Mucosa of gallbladder (tissue), 1 donor: ENCODE results near the gene LPP. TPM values are rescaled to one million over a fixed set of nuclear protein-coding genes. Genes with fewer than 3 reads are reported as not detected.
"Not testable (repeated sequence)": the region's sequence is repeated elsewhere in the genome, so short reads cannot be mapped to it uniquely, and the experiment has no call there.

ENCODE experiments used
- DNase-seq: peaks from one replicate; pipeline ENCODE4 v3.0.0-alpha.2; 2020; ENCODE audit warnings: low spot score
- total RNA-seq: library from RNA; stranded (reverse); gene quantifications from one replicate; pipeline ENCODE4 v1.2.1, GENCODE V29; 2021
- donor health status: DM: no; HTN: no; CAD: no.

The LPP gene
- total RNA-seq, 1 donor from 2014 or later = 478 TPM

DNA sequence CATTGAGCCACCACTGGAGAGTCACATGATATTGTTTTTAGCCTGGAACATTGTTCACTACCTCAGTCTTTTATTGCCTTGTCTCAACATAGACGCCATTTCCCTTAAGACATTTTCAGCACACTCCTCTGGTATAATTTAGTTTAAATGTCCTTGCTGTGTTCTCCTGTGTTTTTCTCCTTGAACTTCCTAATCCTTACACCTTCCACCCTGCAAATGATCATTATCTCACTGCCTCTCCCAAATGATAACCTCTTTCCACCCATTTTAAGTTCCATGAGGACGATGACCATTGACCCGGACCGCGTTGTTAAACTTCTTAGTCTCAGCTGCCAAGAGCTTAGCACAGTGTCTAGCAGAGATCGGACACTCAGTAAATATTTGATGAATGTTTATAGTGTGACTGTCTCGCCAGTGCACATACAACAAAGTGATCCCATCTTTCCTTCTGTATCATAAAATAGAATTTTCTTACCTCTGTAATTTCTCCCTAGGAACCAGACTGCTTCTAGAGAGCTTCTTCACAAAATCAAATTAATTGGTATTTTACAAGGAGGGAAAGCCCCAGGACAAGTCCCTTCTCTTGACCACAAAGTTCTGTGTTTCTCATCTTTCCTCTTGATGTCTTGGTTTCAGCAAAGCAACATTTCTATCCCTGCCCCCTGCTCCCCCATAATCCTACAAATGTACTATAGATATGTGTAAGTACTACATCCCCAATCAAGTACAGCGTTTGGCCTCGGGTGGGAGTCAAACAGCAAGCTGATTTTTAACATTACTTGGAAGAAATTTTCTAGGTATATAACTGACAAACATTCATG, 429.6 kb downstream of the LPP start:
- no peak for DNase-seq

DNA sequence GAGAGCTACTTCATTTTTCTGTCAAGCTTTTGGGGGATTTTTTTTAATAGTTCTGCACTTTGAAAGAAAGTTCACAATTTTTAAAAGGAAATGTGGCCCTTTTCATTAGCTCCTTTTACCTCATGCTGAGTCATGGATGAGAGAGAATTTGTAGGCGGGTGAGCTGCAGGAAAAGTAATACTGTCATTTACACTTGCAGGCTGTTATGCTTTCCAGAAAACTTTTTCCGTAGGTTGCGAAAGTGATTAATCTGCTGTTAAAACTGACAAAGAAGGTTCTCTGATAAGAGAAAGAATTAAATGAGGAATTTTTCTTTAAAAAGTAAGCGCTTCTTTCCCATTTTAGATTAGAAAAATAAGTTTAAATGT, 430.2 kb downstream of the LPP start:
- DNase-seq = no peak

DNA sequence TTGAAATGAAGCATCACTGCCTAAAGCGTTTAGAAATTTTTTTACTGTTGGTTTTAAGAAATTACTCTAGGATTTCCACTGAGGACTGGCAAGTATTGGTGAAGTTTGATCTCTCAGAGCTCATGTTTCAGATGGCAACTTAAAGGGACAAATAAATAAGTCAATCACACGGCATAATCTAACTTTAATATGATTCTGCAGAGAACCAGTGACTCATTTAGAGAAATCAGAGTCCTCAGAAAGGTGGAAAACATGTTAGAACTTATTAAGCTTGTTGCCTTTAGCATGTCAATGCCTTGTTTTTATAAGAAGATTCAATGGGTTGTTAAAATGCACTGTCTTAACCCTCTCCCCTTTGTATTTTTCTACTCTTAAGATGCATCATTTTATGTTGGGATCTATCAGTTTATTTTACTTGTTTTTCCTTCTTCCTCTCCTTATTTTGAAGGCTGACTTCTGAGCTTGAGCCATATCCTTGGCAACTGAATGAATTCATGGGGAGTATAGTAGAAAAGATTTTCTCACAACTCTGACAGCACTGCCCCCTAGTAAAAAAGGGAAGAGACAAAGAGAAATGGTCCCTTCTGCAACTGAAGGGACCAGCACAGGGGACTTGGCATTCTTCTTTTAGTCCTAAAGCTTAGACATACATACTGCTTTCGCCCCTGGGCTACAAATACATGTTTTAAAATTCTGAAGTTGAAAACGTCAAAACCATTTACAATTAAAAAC, 431.2 kb downstream of the LPP start:
- no peak for DNase-seq

DNA sequence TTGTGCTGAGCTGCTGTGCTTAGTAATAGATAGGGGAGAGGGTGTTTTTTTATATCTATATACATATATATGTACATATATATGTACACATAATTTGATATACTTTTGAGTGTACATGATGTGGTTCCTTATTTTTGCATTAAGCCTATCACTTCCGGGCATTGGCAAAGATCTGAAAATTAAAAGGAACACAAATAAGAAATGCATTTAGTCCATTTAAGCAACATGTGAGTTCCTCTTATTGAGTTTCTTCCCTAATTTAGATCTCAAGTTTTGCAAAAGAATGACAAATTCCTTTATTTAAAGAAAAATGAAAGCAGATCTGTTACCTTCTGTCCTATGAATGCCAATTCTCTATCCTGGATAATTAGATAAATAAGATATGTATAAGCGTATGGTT, 435.1 kb downstream of the LPP start:
- DNase-seq = no peak

DNA sequence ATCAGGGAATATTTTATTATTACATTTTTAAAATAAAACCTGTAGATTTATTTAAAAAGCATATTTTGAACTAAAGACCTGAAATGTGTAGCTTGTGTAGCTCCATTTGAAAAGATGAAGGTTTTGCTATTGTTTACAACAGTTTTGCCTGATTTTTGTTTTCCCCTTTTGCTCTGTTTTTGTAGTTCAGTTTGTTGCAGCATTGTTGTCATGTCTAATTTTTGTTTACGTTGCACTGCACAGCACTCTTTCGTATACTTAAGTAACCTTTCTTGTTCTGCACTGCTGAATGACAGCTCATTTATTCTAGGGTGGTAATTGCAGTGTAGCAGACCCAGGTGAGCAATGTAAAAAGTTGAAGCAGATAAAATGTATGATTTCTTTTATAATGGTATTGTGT, 435.8 kb downstream of the LPP start:
- no peak for DNase-seq

DNA sequence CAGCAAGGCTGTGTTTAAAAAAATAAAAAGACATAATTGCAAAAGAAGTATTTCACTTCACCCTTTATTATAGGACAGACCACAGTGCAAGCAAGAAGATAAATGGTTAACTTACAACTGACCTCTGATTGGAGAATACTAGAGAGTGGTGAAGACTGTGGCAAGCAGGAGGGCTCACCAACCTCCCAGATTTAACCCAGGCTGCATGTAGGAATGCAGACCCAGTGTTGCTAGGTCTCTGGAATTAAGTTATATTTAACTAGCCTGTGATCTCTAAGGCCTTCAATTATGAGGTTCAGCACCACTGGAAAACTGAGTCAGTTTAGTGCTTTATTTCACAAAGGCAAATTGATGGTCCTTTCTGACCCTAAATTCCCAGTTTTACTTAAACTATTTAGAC, 436.6 kb downstream of the LPP start:
- DNase-seq = no peak

DNA sequence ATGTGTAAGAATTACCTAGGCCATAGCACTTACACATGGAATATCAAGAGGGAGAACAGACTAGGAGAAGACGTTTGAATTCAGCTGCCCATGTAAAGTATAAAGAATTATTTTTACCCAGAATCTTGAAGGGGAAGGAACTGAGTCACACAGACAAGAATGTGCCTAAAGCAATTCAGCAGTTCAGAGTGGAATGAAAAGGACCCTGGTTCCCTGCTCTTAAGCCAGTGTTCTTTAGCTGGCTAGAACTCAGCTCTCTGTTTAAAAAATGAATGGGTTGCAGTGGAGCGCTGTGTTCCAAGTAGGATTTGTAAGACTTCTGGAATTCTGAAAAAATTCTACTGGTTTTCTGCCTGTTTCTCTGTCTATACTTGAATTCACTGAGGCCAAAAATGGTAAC, 440.2 kb downstream of the LPP start:
- no peak for DNase-seq

DNA sequence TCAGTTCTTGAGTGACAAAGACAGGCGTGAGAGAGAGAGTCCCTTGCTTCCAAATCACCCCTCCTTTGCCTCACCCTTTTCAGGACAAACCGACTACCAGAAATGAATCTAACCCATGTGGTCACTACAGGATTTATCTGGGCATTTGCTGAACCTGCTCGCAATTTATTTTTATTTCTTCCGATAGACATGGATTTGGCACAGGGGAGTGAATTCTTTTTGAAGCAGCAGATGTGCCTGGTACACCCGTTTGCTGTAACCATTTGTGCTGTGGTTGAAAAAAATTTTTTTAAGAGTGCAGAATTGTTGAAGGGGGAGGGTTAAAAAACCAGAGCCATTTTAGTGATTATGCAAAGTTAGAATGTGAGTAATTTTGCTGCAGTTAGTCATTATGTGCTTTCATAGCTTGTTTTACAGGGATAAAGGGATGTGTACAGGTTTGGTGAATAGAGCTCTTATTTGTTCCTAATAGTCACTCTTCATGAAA, 442.0 kb downstream of the LPP start:
- no peak for DNase-seq

DNA sequence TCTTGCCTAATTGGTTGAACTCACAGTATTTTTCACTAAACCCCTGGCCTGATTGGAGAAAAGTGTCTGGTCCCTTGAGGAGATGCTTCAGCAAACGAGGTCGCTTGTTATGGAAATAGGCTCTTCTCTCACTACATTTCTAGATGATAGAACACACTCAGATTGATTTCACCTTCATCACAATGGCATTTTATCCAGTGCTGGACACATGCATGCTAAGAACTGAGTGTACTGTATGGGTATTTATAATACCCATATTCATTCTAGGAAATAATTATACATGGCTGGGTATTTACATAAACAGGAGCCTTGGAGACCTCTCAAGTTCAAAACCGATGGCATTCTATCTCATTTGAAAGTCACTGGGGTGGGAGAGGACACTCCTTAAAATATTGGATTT, 444.9 kb downstream of the LPP start:
- DNase-seq = no peak

DNA sequence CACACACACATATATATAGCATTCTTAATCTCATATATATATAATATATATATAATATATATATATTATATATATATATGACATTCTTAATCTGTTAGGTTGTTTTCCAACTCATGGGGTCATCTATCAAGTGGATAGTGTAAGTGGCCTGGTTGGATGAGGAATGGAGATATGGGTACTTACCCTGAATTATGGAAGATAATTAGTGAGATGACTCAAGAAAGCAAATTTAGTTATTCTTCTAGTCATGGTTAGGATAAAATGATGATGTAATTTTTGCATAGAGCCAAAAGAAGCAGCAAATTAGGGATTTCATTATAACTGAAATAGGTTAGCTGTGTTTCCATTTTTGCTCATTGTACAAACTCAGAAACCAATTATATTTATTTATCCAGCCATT, 448.2 kb downstream of the LPP start:
- DNase-seq = no peak

DNA sequence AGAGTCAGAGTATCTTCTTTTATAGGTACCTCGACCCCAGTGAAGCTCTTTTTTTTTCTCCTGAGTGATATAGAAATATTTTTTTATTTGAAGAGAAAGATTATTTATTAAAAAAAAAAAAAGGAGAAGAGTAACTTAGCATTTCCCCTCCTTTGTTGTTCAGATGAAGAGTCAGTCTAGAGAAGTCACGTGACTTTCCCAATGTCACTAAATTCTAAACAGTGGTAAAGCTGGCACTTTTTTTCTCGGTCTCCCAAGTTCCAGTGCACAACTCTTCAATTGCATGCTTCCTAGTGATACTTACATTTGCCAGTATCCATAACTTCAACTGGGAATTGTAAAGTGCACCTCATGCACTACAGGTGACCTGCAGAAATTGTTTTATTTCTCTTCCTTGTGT, 448.7 kb downstream of the LPP start:
- no peak for DNase-seq

DNA sequence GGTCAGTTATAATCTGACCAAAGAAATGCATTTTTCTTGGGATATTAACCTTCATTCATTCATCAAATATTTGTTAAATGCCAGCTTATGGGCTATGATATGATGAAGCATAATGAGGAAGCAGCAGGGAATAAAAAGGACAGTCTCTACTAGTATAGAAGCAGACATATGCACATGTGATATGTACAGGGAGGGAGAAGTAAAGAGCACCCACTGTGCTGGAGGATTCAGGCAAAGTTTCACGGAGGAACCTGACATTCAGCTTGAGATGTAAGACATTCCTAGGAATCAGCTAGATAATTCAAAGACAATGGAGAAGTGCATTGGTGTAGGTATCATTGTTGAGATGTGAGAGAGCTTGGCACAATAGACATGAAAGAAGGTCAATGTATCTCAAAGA, 450.7 kb downstream of the LPP start:
- no peak for DNase-seq

DNA sequence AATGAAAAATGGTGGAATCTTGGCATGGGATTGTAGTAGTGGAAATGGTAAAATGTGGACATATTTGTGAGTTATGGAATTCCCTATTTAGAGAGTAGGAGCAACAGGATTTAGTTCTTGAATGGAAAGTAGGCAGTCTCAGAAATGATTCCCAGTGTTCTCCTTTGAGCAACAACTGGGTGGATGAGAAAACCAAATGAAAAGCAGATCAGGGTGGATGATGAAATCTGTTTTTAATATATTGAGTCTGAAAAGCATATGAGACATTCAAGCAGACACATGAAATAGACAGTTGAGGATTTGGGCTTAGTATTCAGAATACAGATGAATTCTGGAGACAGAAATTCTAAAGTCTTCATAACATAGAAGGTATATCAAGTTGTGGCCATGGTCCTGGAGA, 451.3 kb downstream of the LPP start:
- no peak for DNase-seq

DNA sequence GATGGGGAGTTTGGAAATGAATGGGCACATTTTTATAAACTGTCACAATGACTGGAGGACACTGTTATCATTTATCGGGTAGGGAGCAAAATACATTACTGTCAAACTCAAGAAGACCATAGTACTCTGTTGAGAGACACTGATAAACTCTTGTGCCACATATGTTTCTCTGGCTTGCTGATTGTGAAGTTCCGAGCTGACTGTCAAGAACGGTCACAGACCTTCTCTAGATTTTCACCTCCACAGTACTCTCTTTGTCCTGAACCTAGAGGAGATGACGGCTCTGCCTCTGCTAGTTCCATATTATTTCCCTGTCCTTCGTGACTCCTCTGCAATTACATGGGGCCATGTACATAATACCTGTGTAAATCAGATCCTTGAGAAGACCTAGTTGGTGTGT, 451.9 kb downstream of the LPP start:
- DNase-seq = no peak

DNA sequence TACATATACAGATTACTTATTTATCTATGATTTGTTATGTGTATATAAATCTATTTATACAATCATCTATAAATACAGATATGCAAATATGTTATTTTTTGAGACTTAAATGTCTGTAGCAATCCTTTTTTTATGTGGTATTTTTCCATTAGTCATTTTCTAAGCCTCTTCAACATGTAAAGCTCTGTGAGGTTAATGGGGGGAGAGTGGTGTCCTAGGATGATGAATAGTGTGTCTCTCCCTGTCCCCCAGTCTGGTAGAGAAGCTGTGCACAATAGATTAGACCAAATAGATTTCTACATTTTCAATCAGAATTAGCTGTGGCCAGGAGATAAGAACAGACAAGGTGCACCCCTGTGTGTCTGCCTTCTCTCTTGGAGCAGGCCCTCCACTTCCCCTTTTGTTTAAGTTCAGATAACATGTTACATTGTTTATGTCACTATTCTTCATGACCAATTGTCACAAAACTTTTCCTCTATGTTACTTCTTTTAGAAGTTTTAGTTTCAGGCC, 453.9 kb downstream of the LPP start:
- no peak for DNase-seq

DNA sequence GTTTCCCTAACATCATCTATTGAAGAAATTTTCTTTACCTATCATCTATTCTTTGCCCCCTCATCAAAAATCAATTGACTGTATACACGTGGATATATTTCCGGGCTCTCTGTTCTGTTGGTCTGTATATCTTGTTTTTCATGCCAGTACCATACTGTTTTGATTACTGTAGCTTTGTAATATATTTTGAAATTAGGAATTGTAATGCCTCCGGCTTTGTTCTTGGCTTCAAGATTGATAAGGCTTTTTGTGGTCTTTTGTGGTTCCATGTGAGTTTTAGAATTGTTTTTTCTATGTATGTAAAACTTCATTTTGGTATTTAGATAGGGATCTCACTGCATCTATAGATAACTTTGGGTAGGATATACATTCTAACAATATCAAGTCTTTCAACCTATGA, 454.4 kb downstream of the LPP start:
- no peak for DNase-seq

DNA sequence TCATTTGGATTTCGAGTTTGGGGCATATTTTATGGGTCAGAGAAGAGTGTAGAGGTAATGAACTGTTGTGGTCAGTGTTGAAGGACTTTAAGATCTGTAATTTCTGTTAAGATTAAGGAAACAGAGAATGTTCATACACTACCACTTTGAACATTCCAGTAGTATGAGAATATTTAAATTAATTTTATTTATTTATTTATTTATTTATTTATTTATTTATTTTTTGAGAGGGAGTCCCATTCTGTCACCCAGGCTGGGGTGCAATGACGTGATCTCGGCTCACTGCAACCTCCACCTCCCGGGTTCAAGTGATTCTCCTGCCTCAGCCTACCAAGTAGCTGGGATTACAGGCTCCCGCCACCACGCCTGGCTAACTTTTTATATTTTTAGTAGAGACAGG, 459.8 kb downstream of the LPP start:
- DNase-seq = not testable (repeated sequence)

DNA sequence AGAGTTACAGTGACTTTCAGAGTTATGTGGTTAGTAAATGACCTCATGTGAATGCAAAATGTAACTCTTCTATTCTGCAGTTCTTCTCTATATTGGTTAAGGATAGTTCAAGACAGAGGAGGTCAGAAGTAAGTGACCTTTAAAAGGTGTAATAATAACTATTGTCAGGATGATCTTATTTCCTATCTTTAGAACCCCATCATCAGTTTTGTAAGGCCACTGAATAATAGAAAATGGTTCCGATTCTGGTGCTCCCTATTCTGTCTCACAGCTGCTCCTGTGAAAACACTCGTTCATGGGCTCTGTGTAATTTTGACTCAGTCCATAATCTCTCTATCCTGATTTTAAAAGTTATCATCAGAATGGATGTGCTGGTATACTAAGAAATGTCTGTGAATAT, 463.3 kb downstream of the LPP start:
- DNase-seq = no peak

DNA sequence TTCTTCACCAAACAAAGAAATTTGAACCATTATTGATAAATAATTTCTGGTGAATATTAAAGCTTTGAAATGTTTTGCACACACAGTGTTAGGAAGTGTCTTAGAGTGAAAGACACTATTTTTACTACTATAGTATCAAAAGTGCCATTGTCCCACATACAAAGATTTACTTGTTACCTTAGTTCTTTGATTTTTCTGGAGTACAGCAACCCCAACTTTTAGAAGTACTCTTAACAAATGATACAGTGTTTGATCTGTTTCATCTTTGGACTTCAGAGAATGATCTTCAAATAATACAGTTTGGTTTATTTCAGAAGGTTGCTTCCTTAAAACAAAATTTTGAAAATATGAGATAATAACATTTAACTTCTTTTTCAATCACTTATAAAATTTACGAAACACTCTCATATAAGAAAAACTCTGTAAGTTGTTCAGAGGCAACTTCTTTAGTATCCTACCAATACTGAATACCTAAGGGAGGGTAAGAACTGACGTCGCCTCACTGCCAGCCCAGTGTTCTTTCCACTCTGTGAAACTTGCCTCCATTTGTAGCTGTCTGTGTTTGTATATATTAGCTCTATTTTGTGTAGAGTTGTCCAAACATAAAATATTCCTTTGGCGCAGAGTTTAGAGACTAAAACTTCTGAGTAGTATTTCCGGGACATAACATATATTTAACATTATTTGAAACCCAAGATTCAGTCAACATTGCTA, 464.2 kb downstream of the LPP start:
- no peak for DNase-seq

DNA sequence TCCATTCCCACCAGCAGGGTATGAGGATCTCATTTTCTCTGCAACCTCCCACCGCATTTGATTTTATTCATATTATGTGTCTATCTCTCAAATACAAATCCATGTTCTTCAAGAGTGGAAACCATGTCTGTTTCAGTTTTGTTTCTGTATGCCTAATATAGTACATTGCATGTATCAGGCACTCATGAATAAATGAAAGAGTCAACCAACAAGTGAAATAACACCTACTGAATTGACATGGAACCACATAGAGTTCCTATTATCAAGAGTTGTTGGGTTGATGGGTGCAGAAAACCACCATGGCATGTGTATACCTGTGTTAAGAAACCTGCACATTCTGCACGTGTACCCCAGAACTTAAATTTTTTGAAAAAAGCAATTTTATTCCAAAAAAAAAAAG, 466.8 kb downstream of the LPP start:
- DNase-seq = no peak

DNA sequence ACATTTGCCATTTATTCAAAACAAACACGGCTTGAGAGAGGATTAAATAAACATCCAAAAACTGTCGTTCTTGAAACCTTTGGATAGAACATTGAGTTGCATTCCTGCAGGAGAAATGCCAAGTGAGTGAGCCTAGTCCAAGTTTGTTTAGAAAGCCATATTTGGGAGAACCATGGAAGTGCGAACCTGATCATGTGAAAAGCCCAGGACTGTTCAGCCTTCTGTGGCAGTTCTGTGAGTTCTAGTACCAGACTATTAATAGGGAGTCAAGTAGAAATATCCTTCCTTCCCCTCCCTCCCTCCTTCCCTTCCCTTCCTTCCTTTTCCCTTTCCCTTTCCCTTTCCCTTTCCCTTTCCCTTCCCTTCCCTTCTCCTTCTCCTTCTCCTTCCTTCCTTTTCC, 470.4 kb downstream of the LPP start:
- DNase-seq = peak; percentile 72

DNA sequence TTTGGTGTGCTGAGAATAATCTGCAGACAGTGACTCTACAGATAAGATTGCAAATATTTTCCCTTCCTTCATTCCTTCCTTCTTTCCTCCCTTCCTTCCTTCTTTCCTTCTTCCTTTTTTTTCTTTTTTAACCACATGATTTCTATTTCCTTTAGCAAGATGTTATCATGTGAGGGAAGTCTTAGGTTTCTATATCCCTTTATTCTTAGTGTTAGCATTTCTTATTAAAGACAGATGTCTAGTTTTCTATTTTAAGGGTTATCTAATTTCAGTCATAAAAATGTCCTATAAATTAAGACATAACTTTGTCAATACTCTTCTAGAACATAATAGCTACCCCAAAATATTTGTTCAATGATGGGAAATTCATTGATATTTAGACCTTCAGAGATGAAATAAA, 470.9 kb downstream of the LPP start:
- no peak for DNase-seq

DNA sequence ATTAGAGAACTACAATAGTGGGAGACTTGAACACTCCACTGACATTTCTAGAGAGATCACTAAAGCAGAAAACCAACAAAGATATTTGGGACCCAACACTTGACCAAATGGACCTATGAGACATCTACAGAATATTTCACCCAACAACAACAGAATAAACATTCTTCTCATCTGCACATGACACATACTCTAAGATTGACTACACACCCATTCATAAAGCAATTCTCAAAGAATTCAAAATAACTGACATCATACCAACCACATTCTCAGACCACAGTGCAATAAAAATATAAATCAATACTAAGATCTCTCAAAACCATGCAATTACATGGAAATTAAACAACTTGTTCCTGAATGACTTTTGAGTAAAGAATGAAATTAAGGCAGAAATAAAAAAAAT, 473.7 kb downstream of the LPP start:
- no peak for DNase-seq
